Endothelial cell (in vitro differentiated cells): ENCODE data around the gene FRMD4A. TPM values are rescaled to one million over a fixed set of nuclear protein-coding genes. Genes with fewer than 3 reads are reported as not detected.
A peak's percentile ranks its signal among the peaks of the same experiment; 100 is the strongest.

ENCODE experiments used
- DNase-seq: peaks from one replicate; pipeline ENCODE4 v3.0.0; 2021; ENCODE audit warnings: low spot score
- H3K27ac Mint-ChIP-seq: one replicate; pipeline ENCODE4 v1.8.0; 2021; ENCODE audit warnings: mixed read lengths, inconsistent platforms; ENCODE audit not compliant: unreplicated experiment
- H3K27me3 Mint-ChIP-seq: one replicate; pipeline ENCODE4 v1.8.0; 2021; ENCODE audit warnings: mild to moderate bottlenecking, moderate library complexity, mixed read lengths, inconsistent platforms; ENCODE audit not compliant: unreplicated experiment
- H3K36me3 Mint-ChIP-seq: one replicate; pipeline ENCODE4 v1.8.0; 2021; ENCODE audit warnings: mild to moderate bottlenecking, low read depth, mixed read lengths, inconsistent platforms; ENCODE audit not compliant: unreplicated experiment
- H3K4me1 Mint-ChIP-seq: one replicate; pipeline ENCODE4 v1.8.0; 2021; ENCODE audit warnings: mild to moderate bottlenecking, mixed read lengths, inconsistent platforms; ENCODE audit not compliant: unreplicated experiment
- H3K4me3 Mint-ChIP-seq: one replicate; pipeline ENCODE4 v1.8.0; 2021; ENCODE audit warnings: mild to moderate bottlenecking, mixed read lengths, inconsistent platforms; ENCODE audit not compliant: unreplicated experiment
- H3K9me3 Mint-ChIP-seq: one replicate; pipeline ENCODE4 v1.8.0; 2021; ENCODE audit warnings: mixed read lengths, inconsistent platforms; ENCODE audit not compliant: unreplicated experiment
- total RNA-seq: library from RNA; stranded (reverse); fragmentation: NEBNext Ultra II Directional; extraction: Animal tissue kit (Norgen Biotek cat#: 25700); gene quantifications from one replicate; pipeline ENCODE4 v1.2.1, GENCODE V29; 2021; ENCODE audit not compliant: unreplicated experiment
- TF ChIP-seq, protein P1 (sequence below): fragments of 200-600 bp; sonication (generic); IDR thresholded peaks from one replicate; pipeline ENCODE4 v1.5.0; 2021; ENCODE audit warnings: antibody characterized with exemption; ENCODE audit not compliant: unreplicated experiment

FRMD4A gene
- total RNA-seq, 1 donor from 2014 or later = 68.9 TPM

DNA sequence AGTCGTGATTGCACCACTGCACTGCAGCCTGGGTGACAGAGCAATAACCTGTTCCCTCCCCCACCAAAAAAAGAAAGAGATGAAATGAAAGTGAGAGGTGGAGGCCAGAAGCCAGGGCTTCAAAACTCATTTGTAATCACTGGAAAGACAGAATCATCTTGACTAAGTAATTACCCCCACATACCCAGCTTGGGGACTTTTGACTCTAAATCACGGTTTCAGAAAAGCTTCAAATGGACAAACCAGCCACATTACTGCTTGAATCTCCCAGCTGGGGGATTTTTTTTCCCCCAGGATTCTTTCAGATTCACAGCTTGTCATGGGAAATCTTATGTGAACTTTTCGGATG, 361.0 kb downstream of the FRMD4A start:
- Mint-ChIP-seq H3K4me3 (no peak overlapping the region), H3K27me3 (no peaks in the 10 kb centered on the region), H3K36me3 (no peaks in the 10 kb centered on the region)

DNA sequence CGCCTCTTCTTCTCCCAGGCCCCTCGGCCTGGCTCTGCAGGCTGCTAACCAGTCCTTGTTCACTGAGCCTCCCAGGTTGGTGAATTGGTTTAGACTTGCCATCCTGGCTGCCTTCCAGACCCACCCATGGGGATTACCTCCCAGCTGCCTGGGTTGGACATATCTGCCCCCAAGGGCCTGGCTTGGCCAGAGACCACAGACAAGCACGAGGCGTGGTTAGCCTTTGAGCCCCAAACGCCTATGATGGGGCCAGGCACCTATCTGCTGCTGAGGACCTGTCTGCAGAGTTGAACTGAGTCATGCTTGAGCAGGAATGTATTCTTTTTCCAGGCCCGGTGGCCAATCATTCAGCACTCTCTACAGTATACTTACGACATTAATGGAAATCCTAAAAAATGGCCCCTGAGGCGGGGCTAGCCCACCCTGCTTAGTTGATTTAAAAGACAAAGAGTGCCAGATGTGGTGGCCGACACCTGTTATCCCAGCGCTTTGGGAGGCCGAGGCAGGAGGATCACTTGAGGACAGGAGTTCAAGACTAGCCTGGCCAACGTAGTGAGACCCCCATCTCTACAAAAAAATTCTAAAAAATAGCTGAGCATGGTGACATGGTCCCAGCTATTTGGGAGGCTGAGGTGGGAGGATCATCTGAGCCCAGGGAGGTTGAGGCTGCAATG, 361.5 kb downstream of the FRMD4A start:
- Mint-ChIP-seq H3K27me3 (no peaks in the 10 kb centered on the region), H3K9me3 (no peaks in the 10 kb centered on the region), H3K27ac (no peak overlapping the region), H3K36me3 (no peaks in the 10 kb centered on the region), H3K4me3 (no peak overlapping the region), H3K4me1 (peaks cover 17% of the 10 kb centered on the region)
- no peak for DNase-seq
- TF ChIP-seq, protein P1, sequence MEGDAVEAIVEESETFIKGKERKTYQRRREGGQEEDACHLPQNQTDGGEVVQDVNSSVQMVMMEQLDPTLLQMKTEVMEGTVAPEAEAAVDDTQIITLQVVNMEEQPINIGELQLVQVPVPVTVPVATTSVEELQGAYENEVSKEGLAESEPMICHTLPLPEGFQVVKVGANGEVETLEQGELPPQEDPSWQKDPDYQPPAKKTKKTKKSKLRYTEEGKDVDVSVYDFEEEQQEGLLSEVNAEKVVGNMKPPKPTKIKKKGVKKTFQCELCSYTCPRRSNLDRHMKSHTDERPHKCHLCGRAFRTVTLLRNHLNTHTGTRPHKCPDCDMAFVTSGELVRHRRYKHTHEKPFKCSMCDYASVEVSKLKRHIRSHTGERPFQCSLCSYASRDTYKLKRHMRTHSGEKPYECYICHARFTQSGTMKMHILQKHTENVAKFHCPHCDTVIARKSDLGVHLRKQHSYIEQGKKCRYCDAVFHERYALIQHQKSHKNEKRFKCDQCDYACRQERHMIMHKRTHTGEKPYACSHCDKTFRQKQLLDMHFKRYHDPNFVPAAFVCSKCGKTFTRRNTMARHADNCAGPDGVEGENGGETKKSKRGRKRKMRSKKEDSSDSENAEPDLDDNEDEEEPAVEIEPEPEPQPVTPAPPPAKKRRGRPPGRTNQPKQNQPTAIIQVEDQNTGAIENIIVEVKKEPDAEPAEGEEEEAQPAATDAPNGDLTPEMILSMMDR = no peak

More for the DNA sequence above, 361.0 kb downstream of the FRMD4A start:
- no peaks in the 10 kb centered on the region for H3K9me3 Mint-ChIP-seq
- TF ChIP-seq, protein P1 = no peak
- H3K27ac Mint-ChIP-seq = no peak overlapping the region
- H3K4me1 Mint-ChIP-seq = peaks cover 17% of the 10 kb centered on the region
- DNase-seq = no peak

DNA sequence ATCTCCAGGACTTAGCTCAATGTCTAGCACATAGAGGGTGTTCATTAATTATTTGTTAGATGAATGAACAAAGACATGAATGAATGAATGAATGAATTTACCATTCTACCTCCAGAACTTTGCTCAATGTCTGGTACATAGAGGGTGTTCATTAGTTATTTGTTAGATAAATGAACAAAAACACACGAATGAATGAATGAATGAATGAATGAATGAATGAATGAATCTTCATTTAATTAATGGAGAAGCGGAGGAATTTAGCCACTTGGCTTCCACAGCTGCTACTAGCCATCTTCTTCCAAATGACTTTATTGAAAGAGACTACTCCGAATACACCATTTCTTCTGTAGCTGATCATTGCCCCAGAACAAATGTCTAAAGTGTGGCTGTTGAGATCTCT, 368.9 kb downstream of the FRMD4A start:
- peak overlapping the region; percentile 40 for H3K27ac Mint-ChIP-seq
- no peaks in the 10 kb centered on the region for H3K36me3 Mint-ChIP-seq
- no peak overlapping the region for H3K4me3 Mint-ChIP-seq
- TF ChIP-seq, protein P1 = no peak
- no peak for DNase-seq
- H3K27me3 Mint-ChIP-seq = peaks cover 3% of the 10 kb centered on the region
- H3K4me1 Mint-ChIP-seq = peaks cover 29% of the 10 kb centered on the region
- no peaks in the 10 kb centered on the region for H3K9me3 Mint-ChIP-seq

DNA sequence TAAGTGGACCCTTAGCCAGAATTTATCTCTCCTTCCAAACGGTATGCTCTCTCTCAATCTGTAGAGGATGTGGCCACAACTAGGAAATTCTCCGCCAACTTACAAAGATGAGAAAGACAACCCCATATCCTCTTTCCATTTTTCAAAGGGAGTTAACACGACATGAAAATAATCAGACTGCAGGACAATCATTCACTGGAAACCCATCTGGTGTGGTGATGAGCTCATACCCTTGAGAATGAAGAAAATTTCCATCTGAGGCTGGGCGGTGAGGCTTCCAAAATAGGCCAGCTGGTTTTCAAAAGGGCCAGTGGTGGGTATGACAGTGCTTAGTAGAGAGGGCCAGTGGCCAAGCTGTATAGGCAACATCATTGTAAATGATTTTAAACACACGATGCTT, 369.6 kb downstream of the FRMD4A start:
- H3K4me1 Mint-ChIP-seq = peaks cover 29% of the 10 kb centered on the region
- H3K27me3 Mint-ChIP-seq = peaks cover 3% of the 10 kb centered on the region
- H3K9me3 Mint-ChIP-seq = no peaks in the 10 kb centered on the region
- no peak overlapping the region for H3K27ac Mint-ChIP-seq
- DNase-seq = no peak
- TF ChIP-seq, protein P1 = no peak
- H3K4me3 Mint-ChIP-seq = no peak overlapping the region
- no peaks in the 10 kb centered on the region for H3K36me3 Mint-ChIP-seq

DNA sequence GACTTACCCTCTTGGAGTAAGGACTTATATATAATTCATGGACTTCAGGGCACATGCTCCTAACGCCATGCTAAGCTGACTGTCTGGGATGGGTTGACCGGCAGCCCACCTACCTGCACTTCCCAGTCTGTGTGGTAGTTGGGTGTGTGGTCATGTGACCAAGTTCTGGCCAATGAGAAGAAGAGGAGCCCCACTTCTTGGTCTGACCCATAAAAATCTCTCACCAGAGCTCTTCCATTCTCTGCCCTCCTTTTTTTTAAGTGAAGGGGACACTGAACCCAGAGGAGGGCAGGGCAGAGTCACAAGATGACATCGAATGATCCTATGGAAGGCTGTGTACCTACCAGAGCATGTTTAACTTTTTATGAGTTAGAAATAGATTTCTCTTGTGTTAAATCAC, 370.1 kb downstream of the FRMD4A start:
- H3K27me3 Mint-ChIP-seq = peaks cover 3% of the 10 kb centered on the region
- no peak overlapping the region for H3K27ac Mint-ChIP-seq
- H3K9me3 Mint-ChIP-seq = no peaks in the 10 kb centered on the region
- peaks cover 29% of the 10 kb centered on the region for H3K4me1 Mint-ChIP-seq
- H3K36me3 Mint-ChIP-seq = no peaks in the 10 kb centered on the region
- H3K4me3 Mint-ChIP-seq = no peak overlapping the region
- DNase-seq = no peak
- TF ChIP-seq, protein P1 = no peak
